Glutamatergic neuron (in vitro differentiated cells): ENCODE results near the gene KLHDC4. TPM values are rescaled to one million over a fixed set of nuclear protein-coding genes. Genes with fewer than 3 reads are reported as not detected.
A peak's percentile ranks its signal among the peaks of the same experiment; 100 is the strongest.

ENCODE experiments used
- DNase-seq: peaks from one replicate; pipeline ENCODE4 v3.0.0; 2022
- H3K27ac Mint-ChIP-seq: one replicate; pipeline ENCODE4 v1.8.0; 2020; ENCODE audit warnings: mild to moderate bottlenecking, mixed read lengths, inconsistent platforms; ENCODE audit not compliant: unreplicated experiment
- H3K27me3 Mint-ChIP-seq: one replicate; pipeline ENCODE4 v1.8.0; 2020; ENCODE audit warnings: mild to moderate bottlenecking, moderate library complexity, mixed read lengths, inconsistent platforms; ENCODE audit not compliant: unreplicated experiment
- H3K36me3 Mint-ChIP-seq: one replicate; pipeline ENCODE4 v1.8.0; 2020; ENCODE audit warnings: mild to moderate bottlenecking, mixed read lengths, inconsistent platforms; ENCODE audit not compliant: unreplicated experiment
- H3K4me1 Mint-ChIP-seq: one replicate; pipeline ENCODE4 v1.8.0; 2020; ENCODE audit warnings: mild to moderate bottlenecking, low read depth, mixed read lengths, inconsistent platforms; ENCODE audit not compliant: unreplicated experiment
- H3K4me3 Mint-ChIP-seq: one replicate; pipeline ENCODE4 v1.8.0; 2020; ENCODE audit warnings: mild to moderate bottlenecking, mixed read lengths, inconsistent platforms; ENCODE audit not compliant: unreplicated experiment
- H3K9me3 Mint-ChIP-seq: one replicate; pipeline ENCODE4 v1.8.0; 2020; ENCODE audit warnings: mild to moderate bottlenecking, moderate library complexity, mixed read lengths, inconsistent platforms; ENCODE audit not compliant: unreplicated experiment
- total RNA-seq: library from RNA; stranded (reverse); fragmentation: NEBNext Ultra II Directional; extraction: Animal tissue kit (Norgen Biotek cat#: 25700); gene quantifications from one replicate; pipeline ENCODE4 v1.2.1, GENCODE V29; 2021; ENCODE audit not compliant: unreplicated experiment
- TF ChIP-seq, protein P1 (sequence below): fragments of 200-600 bp; sonication (generic); IDR thresholded peaks from one replicate; pipeline ENCODE4 v1.5.0; 2021; ENCODE audit not compliant: partially characterized antibody, unreplicated experiment

The KLHDC4 gene
- total RNA-seq, 1 donor from 2014 or later, result 65.4 TPM

DNA sequence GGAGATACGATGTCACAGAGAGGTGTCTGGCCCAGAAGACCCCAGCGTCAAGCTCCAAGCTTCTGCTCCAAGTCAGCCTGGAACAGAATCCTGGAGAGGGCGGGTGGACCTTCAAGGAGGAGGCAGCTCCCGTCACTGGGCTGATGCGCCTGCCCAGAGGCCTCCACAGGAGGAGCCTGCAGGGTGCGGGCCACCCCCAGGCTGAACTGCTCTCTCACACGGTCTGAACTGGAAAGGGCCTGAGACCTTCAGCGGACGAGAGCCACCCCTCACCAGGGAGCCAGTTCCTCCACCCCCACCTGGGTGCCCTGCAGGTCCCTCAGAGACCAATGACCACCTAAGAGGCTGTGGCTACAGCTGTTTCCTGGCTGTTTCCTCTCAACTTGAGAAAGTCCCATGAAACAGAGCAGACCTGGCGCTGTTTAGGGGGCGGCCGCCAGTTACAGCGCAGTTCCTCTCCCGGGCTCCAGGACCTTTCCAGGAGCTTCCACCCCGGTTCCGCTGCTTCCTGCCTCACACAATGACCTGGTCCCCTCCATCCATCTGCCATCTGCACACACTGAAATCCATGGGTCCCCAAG lies 36.0 kb upstream of the KLHDC4 start:
- Mint-ChIP-seq H3K27ac (peak overlapping the region; percentile 44), H3K36me3 (no peaks in the 10 kb centered on the region), H3K4me1 (peaks cover 9% of the 10 kb centered on the region), H3K27me3 (peaks cover 6% of the 10 kb centered on the region), H3K9me3 (peaks cover 9% of the 10 kb centered on the region), H3K4me3 (no peak overlapping the region)
- TF ChIP-seq, protein P1, sequence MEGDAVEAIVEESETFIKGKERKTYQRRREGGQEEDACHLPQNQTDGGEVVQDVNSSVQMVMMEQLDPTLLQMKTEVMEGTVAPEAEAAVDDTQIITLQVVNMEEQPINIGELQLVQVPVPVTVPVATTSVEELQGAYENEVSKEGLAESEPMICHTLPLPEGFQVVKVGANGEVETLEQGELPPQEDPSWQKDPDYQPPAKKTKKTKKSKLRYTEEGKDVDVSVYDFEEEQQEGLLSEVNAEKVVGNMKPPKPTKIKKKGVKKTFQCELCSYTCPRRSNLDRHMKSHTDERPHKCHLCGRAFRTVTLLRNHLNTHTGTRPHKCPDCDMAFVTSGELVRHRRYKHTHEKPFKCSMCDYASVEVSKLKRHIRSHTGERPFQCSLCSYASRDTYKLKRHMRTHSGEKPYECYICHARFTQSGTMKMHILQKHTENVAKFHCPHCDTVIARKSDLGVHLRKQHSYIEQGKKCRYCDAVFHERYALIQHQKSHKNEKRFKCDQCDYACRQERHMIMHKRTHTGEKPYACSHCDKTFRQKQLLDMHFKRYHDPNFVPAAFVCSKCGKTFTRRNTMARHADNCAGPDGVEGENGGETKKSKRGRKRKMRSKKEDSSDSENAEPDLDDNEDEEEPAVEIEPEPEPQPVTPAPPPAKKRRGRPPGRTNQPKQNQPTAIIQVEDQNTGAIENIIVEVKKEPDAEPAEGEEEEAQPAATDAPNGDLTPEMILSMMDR, result no peak
- DNase-seq, result no peak

DNA sequence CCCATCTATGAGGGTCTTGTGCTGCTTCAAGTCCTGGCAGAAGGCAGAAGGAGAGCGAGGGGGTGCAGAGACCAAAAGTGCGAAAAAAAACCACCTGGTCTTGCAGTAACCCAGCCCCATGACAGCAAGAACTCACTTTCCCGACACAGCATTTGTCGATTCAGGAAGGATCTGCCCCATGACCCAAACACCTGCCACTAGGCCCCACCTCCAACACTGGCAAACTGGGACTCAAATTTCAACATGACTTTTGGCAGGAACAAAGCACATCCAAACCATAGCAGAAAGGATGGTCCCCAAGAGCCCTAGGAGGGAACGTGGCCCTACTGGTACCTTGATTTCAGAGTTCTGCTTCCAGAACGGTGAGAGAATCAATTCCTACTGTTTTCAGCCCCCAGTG lies 34.7 kb upstream of the KLHDC4 start:
- TF ChIP-seq, protein P1, result no peak
- no peak for DNase-seq
- no peak overlapping the region for H3K4me3 Mint-ChIP-seq
- H3K4me1 Mint-ChIP-seq, result peaks cover 3% of the 10 kb centered on the region
- no peak overlapping the region for H3K27ac Mint-ChIP-seq
- no peaks in the 10 kb centered on the region for H3K36me3 Mint-ChIP-seq
- H3K27me3 Mint-ChIP-seq, result peaks cover 5% of the 10 kb centered on the region
- peaks cover 6% of the 10 kb centered on the region for H3K9me3 Mint-ChIP-seq

DNA sequence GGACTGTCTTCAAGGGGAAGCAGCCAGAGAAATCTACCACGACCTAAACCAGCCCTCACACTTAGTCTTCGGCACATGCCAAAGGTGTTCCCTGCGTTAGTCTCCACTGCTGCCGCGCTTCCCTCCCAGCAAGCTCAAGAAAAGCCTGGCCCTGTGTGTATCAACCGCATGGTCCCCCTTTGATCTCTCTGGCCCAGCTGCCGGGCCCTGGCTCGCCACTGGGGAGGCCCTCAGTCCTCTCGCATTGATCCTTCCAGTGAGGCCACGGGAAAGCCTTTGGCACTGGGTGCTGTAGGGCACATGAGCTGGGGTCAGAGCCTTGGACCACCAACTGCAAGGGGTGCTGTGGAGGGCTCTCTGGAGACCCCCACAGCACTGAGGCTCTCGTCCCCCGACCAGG lies 29.6 kb upstream of the KLHDC4 start:
- DNase-seq, result no peak
- TF ChIP-seq, protein P1, result no peak
- no peaks in the 10 kb centered on the region for H3K36me3 Mint-ChIP-seq
- peaks cover 2% of the 10 kb centered on the region for H3K4me1 Mint-ChIP-seq
- H3K4me3 Mint-ChIP-seq, result no peak overlapping the region
- peaks cover 2% of the 10 kb centered on the region for H3K27me3 Mint-ChIP-seq
- H3K9me3 Mint-ChIP-seq, result no peaks in the 10 kb centered on the region
- H3K27ac Mint-ChIP-seq, result no peak overlapping the region

DNA sequence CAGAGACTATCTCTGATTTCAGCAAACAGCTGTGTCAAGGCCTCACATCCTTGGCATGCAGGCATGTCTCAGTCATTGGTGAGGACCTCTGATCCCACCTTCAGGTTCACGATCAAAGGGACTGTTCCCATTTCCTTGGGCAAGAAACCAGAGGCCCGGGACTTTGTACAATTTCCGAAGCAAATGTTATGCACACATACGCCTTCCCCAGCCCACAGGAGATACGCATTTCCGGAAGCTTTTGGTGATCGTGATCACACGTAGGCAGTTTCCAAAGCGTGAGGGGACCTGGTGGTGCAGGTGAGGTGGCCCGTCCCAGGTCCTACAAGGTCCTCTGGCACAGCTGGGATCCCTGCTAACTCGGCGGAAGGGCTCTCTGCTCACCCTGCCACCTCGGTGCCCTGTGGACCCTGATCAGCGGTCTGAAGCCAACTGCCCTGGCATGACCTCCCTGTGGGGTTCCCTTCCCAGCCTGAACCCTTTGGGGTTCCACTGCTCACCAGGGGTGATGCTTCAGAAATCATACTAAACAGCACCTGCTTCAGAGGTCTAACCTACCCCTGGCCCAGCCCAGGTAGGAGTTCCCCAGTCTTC lies 28.8 kb upstream of the KLHDC4 start:
- Mint-ChIP-seq H3K27ac (no peak overlapping the region), H3K9me3 (no peaks in the 10 kb centered on the region), H3K27me3 (peaks cover 2% of the 10 kb centered on the region), H3K36me3 (no peaks in the 10 kb centered on the region), H3K4me3 (no peak overlapping the region), H3K4me1 (peaks cover 2% of the 10 kb centered on the region)
- TF ChIP-seq, protein P1, result no peak
- no peak for DNase-seq

DNA sequence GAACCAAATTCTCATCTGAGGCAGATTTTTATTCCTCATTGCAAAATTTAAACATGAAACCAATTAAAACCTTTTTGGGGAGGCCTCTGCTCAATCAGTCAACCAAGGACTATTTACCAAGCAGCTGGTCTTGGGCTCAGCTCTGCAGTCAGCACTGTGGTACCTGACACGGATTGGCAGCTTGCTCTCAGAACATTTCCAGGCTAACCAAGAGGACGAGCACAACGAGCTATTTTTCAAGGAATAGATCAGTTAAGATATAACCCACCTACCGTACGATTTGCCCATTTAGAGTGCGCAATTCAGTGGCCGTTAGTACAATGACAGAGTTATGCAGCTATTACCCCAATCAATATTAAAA lies 26.4 kb upstream of the KLHDC4 start:
- H3K27ac Mint-ChIP-seq, result peak overlapping the region; percentile 66
- H3K4me3 Mint-ChIP-seq, result no peak overlapping the region
- DNase-seq, result no peak
- H3K4me1 Mint-ChIP-seq, result peaks cover 2% of the 10 kb centered on the region
- H3K9me3 Mint-ChIP-seq, result no peaks in the 10 kb centered on the region
- H3K27me3 Mint-ChIP-seq, result peaks cover 4% of the 10 kb centered on the region
- TF ChIP-seq, protein P1, result no peak
- H3K36me3 Mint-ChIP-seq, result no peaks in the 10 kb centered on the region
